Measurements from ENCODE around the gene KRTAP22-1. TPM values are rescaled to one million over a fixed set of nuclear protein-coding genes. Genes with fewer than 3 reads are reported as not detected.

The KRTAP22-1 gene
- total and polyA plus RNA-seq, 2 of the 13 experiments (the other 11 are each of a cell fraction or from before 2014, with no cell fraction given): not detected

DNA sequence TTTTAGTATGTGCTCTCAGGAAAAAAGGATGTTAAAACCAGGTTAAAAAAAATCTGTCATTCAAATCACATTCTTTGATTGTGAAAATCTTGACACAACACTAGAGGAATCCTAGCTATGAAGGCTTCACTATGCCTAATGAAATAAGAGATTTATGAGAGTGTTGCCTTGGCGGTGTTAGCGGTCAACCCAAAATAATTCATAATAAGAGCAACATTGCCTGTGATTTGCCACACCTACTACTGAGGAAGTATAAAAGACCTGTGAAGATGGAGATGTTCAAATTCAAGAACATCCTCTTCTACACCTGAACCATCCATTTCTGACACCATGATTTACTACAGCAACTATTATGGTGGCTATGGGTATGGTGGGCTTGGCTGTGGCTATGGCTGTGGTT is 15.2 kb downstream of the KRTAP22-1 start, which contains the start of gene KRTAP20-1 (continued):
- TF ChIP-seq ZHX2 (IDR thresholded peaks at IDR 0.05; ENCODE audit: low read depth): no peak
- no peak for TF ChIP-seq ZHX2 (CRISPR knock-in tag; IDR thresholded peaks at IDR 0.05; ENCODE audit: borderline replicate concordance)
- TF ChIP-seq MTA3 (CRISPR knock-in tag; IDR thresholded peaks at IDR 0.05): no peak
- TF ChIP-seq ZNF674 (CRISPR knock-in tag; IDR thresholded peaks at IDR 0.05; ENCODE audit: low read depth): no peak
- TF ChIP-seq ZNF577 (CRISPR knock-in tag; IDR thresholded peaks at IDR 0.05; ENCODE audit: borderline replicate concordance, low read depth): no peak
- TF ChIP-seq MLX (CRISPR knock-in tag; IDR thresholded peaks at IDR 0.05): no peak
- no peak for TF ChIP-seq ZMYM3 (CRISPR knock-in tag; IDR thresholded peaks at IDR 0.05)
- no peak for TF ChIP-seq ZNF790 (CRISPR knock-in tag; IDR thresholded peaks at IDR 0.05; ENCODE audit: borderline replicate concordance)
